ENCODE data around the gene RFPL3.

Gene RFPL3

GRCh38 chr22:32328306-32329201, 29.1 kb upstream of the RFPL3 start:
- DNase-seq (ENCODE audit: low read depth): no peak
- TF ChIP-seq CTCF (conservative IDR thresholded peaks at IDR 0.05; ENCODE audit: low read depth, low read length): no peak
- no peak overlapping the region for H3K4me3 ChIP-seq (ENCODE audit: low read depth, low read length)

GRCh38 chr22:32329202-32329645, 28.4 kb upstream of the RFPL3 start:
- H3K4me3 ChIP-seq (ENCODE audit: low read depth, low read length): no peak overlapping the region
- no peak for TF ChIP-seq CTCF (conservative IDR thresholded peaks at IDR 0.05; ENCODE audit: low read depth, low read length)
- no peak for DNase-seq (ENCODE audit: low read depth)

GRCh38 chr22:32331236-32331917, 26.3 kb upstream of the RFPL3 start:
- no peak for DNase-seq (ENCODE audit: low read depth)
- no peak for TF ChIP-seq CTCF (conservative IDR thresholded peaks at IDR 0.05; ENCODE audit: low read depth, low read length)
- no peak overlapping the region for H3K4me3 ChIP-seq (ENCODE audit: low read depth, low read length)

- no peak for DNase-seq (ENCODE audit: low read depth)
- no peak overlapping the region for H3K4me3 ChIP-seq (ENCODE audit: low read depth, low read length)
- TF ChIP-seq CTCF (conservative IDR thresholded peaks at IDR 0.05; ENCODE audit: low read depth, low read length): no peak
Measured at GRCh38 chr22:32331918-32332725, 25.5 kb upstream of the RFPL3 start.

- DNase-seq (ENCODE audit: low read depth): no peak
- no peak for TF ChIP-seq CTCF (conservative IDR thresholded peaks at IDR 0.05; ENCODE audit: low read depth, low read length)
- H3K4me3 ChIP-seq (ENCODE audit: low read depth, low read length): no peak overlapping the region
Measured at GRCh38 chr22:32333141-32333768, 24.4 kb upstream of the RFPL3 start.

Data from choroid plexus epithelial cell (primary cell).